NT2/D1 (cell line): ENCODE data around the gene PPP1R12B.
"Not testable (repeated sequence)": the region's sequence is repeated elsewhere in the genome, so short reads cannot be mapped to it uniquely, and the experiment has no call there.

Source experiments
- SUZ12 ChIP-seq: IDR thresholded peaks from 2 replicates; pipeline ENCODE4 v1.6.1; 2011; ENCODE audit not compliant: insufficient read length, insufficient read depth; ENCODE audit errors: extremely low read depth
- YY1 ChIP-seq: IDR thresholded peaks from 2 replicates; pipeline ENCODE4 v1.6.1; 2011; ENCODE audit not compliant: insufficient read length, insufficient read depth
- ZNF274 ChIP-seq: IDR thresholded peaks from 2 replicates; pipeline ENCODE4 v1.6.1; 2011; ENCODE audit warnings: mild to moderate bottlenecking, low read depth, low read length

GRCh38 chr1:202472347-202473124, 124.0 kb downstream of the PPP1R12B start:
- TF ChIP-seq ZNF274, SUZ12, YY1: not testable (repeated sequence)
